K562 (cell line): ENCODE data around the gene CERCAM. TPM values are rescaled to one million over a fixed set of nuclear protein-coding genes. Genes with fewer than 3 reads are reported as not detected.

Experiments used
- ELF4 ChIP-seq: fragments of 450-650 bp; formaldehyde crosslinking; IDR thresholded peaks from 2 replicates; pipeline ENCODE4 v1.4.0; 2022; ENCODE audit warnings: missing genetic modification characterization
- FOXM1 ChIP-seq, 2 experiments: fragments of 450-650 bp in 1 of 2; sonication (generic) in 1 of 2; formaldehyde crosslinking in 1 of 2; IDR thresholded peaks; 2 replicates each; pipeline versions ENCODE4 v1.6.1 to v1.9.0; 2017 to 2022; ENCODE audit warnings: low read depth in 2 of 2, mild to moderate bottlenecking in 2 of 2, missing genetic modification reagents in 1 of 2, moderate library complexity in 1 of 2
- HDAC6 ChIP-seq: IDR thresholded peaks from 2 replicates; pipeline ENCODE4 v1.6.1; 2012; ENCODE audit warnings: low read depth, mild to moderate bottlenecking, control low read depth, inconsistent platforms, low read length, moderate library complexity
- KDM1A ChIP-seq, 2 experiments: fragments of 450-650 bp; IDR thresholded peaks; 2 replicates each; pipeline ENCODE4 v1.6.1; 2016; ENCODE audit warnings: mild to moderate bottlenecking in 2 of 2
- KDM5B ChIP-seq: fragments of 200-600 bp; sonication (generic); IDR thresholded peaks from 2 replicates; pipeline ENCODE4 v1.6.1; 2012; ENCODE audit warnings: low read depth, mild to moderate bottlenecking, moderate library complexity, low read length, control low read depth, inconsistent platforms; ENCODE audit not compliant: insufficient replicate concordance
- KHSRP ChIP-seq: fragments of 450-650 bp; IDR thresholded peaks from 2 replicates; pipeline ENCODE4 v1.6.1; 2017
- MAZ ChIP-seq, 2 experiments: fragments of 450-650 bp in 1 of 2; sonication (generic) in 1 of 2; formaldehyde crosslinking; IDR thresholded peaks in 1 of 2; conservative IDR thresholded peaks in 1 of 2; 2 replicates each; pipeline versions ENCODE4 v1.4.0 to v1.5.0; 2020; ENCODE audit warnings: mild to moderate bottlenecking in 1 of 2, missing genetic modification reagents in 1 of 2
- NEUROD1 ChIP-seq: fragments of 150-350 bp; IDR thresholded peaks from 2 replicates; pipeline ENCODE4 v1.6.1; 2014; ENCODE audit warnings: borderline replicate concordance, low read length, low read depth; ENCODE audit not compliant: partially characterized antibody
- POLR2B ChIP-seq: fragments of 450-650 bp; IDR thresholded peaks from 2 replicates; pipeline ENCODE4 v1.6.1; 2018; ENCODE audit warnings: low read depth; ENCODE audit not compliant: partially characterized antibody
- PTBP1 ChIP-seq: fragments of 200-400 bp; formaldehyde crosslinking; IDR thresholded peaks from 2 replicates; pipeline ENCODE4 v1.6.1; 2017; ENCODE audit warnings: low read depth, low read length
- RAD51 ChIP-seq: fragments of 450-650 bp; IDR thresholded peaks from 2 replicates; pipeline ENCODE4 v1.7.1; 2016; ENCODE audit warnings: low read depth, mild to moderate bottlenecking, borderline replicate concordance
- SP1 ChIP-seq: sonication (generic); formaldehyde crosslinking; IDR thresholded peaks from 2 replicates; pipeline ENCODE4 v1.8.1; 2022; ENCODE audit warnings: mild to moderate bottlenecking, missing genetic modification reagents
- ZNF766 ChIP-seq: fragments of 200-800 bp; sonication (Bioruptor generic); conservative IDR thresholded peaks from 2 replicates; pipeline ENCODE4 v1.6.1; 2016; ENCODE audit warnings: missing genetic modification characterization, missing compliant biosample characterization
- ZNF830 ChIP-seq: fragments of 250-450 bp; sonication (Bioruptor Pico); IDR thresholded peaks from 2 replicates; pipeline ENCODE4 v1.5.0; 2021; ENCODE audit warnings: mild to moderate bottlenecking
- polyA plus RNA-seq, 8 experiments: library from polyadenylated mRNA; depleted of rRNA in 4 of 8; stranded (reverse) in 5 of 8; unstranded in 3 of 8; fragments of >200 nt; fragmentation: Nextera tagmentation in 2 of 8; fragmentation: Illumina TruSeq in 1 of 8; extraction: Ambion mirVana in 2 of 8; extraction: Trizol in 1 of 8; gene quantifications; 2 replicates each; pipeline versions ENCODE4 v1.2.1 to v1.2.3, GENCODE V29; 2011 to 2014; ENCODE audit warnings: inconsistent platforms in 1 of 8, missing spikeins in 1 of 8
- total RNA-seq, 7 experiments: library from RNA; depleted of rRNA in 6 of 7; stranded (reverse); fragments of >200 nt in 6 of 7; fragmentation: Illumina TruSeq in 2 of 7; extraction: Trizol in 2 of 7; gene quantifications; 2 replicates each; pipeline versions ENCODE4 v1.2.1 to v1.2.3, GENCODE V29; 2011 to 2021; ENCODE audit warnings: low replicate concordance in 1 of 7
- TF ChIP-seq, protein P1 (sequence below): sonication (generic); formaldehyde crosslinking; IDR thresholded peaks from 2 replicates; pipeline ENCODE4 v1.9.0; 2022; ENCODE audit warnings: mild to moderate bottlenecking, missing genetic modification reagents
- TF ChIP-seq, protein P2 (sequence below): fragments of 250-450 bp; sonication (Bioruptor Pico); IDR thresholded peaks from 2 replicates; pipeline ENCODE4 v1.4.0; 2020; ENCODE audit warnings: mild to moderate bottlenecking, moderate library complexity, borderline replicate concordance
- TF ChIP-seq, protein P3 (sequence below): fragments of 250-450 bp; sonication (Bioruptor Pico); IDR thresholded peaks from 2 replicates; pipeline ENCODE4 v1.4.0; 2020

Gene CERCAM
- total and polyA plus RNA-seq, 9 of the 15 experiments (the other 6 are each of a cell fraction or from before 2014, with no cell fraction given): 0.75 to 24.0 (median 18.0) TPM

DNA sequence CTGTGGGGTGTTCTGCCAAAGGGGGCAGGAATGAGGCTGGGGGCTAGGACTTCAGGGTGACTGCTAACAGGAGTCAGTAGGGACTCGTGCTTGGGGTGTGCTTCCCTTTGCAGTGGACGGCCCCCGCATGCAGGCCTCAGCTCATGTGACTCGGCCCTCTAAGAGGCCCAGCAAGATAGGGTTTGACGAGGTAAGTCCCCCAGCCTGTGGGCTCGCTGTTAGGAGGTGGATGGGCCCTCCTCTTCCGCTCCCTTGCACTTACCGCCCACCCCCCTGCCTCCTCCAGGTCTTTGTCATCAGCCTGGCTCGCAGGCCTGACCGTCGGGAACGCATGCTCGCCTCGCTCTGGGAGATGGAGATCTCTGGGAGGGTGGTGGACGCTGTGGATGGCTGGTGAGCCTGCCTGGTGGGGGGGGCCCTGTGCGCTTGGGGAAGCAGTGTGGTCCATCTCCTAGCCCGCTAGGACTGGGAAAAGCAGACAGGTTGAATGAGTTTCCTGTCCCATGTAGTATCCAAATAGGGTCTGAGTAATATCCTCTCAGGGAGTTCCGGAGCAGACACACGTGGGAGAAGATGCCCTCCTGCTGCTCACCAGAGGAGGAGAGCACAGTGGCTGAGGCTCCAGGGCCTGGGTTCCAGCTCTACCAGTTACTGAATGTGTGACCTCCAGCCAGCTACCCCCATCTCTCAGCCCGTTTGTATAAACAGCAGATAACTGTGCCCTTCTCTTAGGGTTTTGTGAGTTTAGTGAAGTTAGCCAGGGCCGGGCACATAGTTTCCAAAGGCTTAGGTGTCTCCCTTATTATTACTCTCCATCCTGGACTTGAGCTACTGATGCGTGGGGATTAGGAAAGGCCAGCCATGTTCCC, 8.2 kb downstream of the CERCAM start (continued):
- peak; percentile 73 for TF ChIP-seq POLR2B
- TF ChIP-seq, protein P1, sequence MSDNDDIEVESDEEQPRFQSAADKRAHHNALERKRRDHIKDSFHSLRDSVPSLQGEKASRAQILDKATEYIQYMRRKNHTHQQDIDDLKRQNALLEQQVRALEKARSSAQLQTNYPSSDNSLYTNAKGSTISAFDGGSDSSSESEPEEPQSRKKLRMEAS: peak; percentile 95
- peak; percentile 81 for TF ChIP-seq KDM5B
- TF ChIP-seq ZNF766 (CRISPR knock-in tag): 0 out of 2 replicates have a peak, but pooled peaks have one; percentile 16
- TF ChIP-seq, protein P2, sequence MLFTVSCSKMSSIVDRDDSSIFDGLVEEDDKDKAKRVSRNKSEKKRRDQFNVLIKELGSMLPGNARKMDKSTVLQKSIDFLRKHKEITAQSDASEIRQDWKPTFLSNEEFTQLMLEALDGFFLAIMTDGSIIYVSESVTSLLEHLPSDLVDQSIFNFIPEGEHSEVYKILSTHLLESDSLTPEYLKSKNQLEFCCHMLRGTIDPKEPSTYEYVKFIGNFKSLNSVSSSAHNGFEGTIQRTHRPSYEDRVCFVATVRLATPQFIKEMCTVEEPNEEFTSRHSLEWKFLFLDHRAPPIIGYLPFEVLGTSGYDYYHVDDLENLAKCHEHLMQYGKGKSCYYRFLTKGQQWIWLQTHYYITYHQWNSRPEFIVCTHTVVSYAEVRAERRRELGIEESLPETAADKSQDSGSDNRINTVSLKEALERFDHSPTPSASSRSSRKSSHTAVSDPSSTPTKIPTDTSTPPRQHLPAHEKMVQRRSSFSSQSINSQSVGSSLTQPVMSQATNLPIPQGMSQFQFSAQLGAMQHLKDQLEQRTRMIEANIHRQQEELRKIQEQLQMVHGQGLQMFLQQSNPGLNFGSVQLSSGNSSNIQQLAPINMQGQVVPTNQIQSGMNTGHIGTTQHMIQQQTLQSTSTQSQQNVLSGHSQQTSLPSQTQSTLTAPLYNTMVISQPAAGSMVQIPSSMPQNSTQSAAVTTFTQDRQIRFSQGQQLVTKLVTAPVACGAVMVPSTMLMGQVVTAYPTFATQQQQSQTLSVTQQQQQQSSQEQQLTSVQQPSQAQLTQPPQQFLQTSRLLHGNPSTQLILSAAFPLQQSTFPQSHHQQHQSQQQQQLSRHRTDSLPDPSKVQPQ (CRISPR knock-in tag): no peak
- 0 out of 2 replicates have a peak, but pooled peaks have one; percentile 35 for TF ChIP-seq ELF4 (CRISPR knock-in tag)
- TF ChIP-seq HDAC6: no peak
- peak; percentile 74 for TF ChIP-seq RAD51
- no peak for TF ChIP-seq FOXM1 (IDR thresholded peaks at IDR 0.05; ENCODE audit: low read depth)
- TF ChIP-seq FOXM1 (CRISPR knock-in tag; IDR thresholded peaks at IDR 0.05; ENCODE audit: low read depth): peak; percentile 11; the same call in 1 of the 2 replicates
- TF ChIP-seq SP1 (CRISPR knock-in tag): peak; percentile 42; the same call in 1 of the 2 replicates
- TF ChIP-seq, protein P3, sequence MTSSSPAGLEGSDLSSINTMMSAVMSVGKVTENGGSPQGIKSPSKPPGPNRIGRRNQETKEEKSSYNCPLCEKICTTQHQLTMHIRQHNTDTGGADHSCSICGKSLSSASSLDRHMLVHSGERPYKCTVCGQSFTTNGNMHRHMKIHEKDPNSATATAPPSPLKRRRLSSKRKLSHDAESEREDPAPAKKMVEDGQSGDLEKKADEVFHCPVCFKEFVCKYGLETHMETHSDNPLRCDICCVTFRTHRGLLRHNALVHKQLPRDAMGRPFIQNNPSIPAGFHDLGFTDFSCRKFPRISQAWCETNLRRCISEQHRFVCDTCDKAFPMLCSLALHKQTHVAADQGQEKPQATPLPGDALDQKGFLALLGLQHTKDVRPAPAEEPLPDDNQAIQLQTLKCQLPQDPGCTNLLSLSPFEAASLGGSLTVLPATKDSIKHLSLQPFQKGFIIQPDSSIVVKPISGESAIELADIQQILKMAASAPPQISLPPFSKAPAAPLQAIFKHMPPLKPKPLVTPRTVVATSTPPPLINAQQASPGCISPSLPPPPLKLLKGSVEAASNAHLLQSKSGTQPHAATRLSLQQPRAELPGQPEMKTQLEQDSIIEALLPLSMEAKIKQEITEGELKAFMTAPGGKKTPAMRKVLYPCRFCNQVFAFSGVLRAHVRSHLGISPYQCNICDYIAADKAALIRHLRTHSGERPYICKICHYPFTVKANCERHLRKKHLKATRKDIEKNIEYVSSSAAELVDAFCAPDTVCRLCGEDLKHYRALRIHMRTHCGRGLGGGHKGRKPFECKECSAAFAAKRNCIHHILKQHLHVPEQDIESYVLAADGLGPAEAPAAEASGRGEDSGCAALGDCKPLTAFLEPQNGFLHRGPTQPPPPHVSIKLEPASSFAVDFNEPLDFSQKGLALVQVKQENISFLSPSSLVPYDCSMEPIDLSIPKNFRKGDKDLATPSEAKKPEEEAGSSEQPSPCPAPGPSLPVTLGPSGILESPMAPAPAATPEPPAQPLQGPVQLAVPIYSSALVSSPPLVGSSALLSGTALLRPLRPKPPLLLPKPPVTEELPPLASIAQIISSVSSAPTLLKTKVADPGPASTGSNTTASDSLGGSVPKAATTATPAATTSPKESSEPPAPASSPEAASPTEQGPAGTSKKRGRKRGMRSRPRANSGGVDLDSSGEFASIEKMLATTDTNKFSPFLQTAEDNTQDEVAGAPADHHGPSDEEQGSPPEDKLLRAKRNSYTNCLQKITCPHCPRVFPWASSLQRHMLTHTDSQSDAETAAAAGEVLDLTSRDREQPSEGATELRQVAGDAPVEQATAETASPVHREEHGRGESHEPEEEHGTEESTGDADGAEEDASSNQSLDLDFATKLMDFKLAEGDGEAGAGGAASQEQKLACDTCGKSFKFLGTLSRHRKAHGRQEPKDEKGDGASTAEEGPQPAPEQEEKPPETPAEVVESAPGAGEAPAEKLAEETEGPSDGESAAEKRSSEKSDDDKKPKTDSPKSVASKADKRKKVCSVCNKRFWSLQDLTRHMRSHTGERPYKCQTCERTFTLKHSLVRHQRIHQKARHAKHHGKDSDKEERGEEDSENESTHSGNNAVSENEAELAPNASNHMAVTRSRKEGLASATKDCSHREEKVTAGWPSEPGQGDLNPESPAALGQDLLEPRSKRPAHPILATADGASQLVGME (CRISPR knock-in tag): peak; percentile 34; the same call in 1 of the 2 replicates
- peak in 1 of 2 experiments; percentile 68; a peak in 1 of 4 replicates for TF ChIP-seq MAZ (CRISPR knock-in tag; conservative IDR thresholded peaks at IDR 0.05 in 1 of 2, IDR thresholded peaks at IDR 0.05 in 1 of 2)
- TF ChIP-seq ZNF830: no peak
- no peak for TF ChIP-seq KHSRP
- TF ChIP-seq KDM1A (IDR thresholded peaks at IDR 0.05): peak in 1 of 2 experiments; percentile 27; a peak in 1 of 4 replicates
- TF ChIP-seq NEUROD1: no peak
- TF ChIP-seq PTBP1: no peak
